Stimulated activated CD4-positive, alpha-beta T cell treated with anti-CD3 and anti-CD28 coated beads, Interleukin-1b, Interleukin-23, amount 100 ng/mL, for 1 hour (primary cell): ENCODE results near the gene CDH12.
"Not testable (repeated sequence)": the region's sequence is repeated elsewhere in the genome, so short reads cannot be mapped to it uniquely, and the experiment has no call there.

Experiments used
- DNase-seq, 2 donors: peaks; one replicate each; pipeline ENCODE4 v3.0.0-alpha.2; 2020; ENCODE audit warnings: low read depth in 2 of 2

Gene CDH12

DNA sequence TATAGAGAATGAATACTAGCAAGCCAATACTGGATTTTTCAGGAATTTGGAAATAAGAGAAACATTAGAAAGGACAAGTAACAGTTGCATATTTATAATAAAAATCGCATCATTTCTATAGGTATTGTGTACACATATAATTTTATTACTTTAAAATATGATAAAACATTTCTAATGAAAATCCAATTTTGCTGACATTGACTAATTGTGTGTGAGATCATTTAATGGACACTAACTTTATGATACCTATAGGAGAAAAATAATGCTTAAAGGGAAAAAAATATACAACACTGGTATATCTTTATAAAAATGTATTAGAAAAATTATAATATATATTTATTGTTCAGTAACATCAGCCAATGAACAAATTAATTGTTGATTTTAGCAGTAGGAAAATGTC, 557.3 kb downstream of the CDH12 start:
- no peak for DNase-seq

GRCh38 chr5:22293147-22293546, 560.0 kb downstream of the CDH12 start:
- DNase-seq = no peak

DNA sequence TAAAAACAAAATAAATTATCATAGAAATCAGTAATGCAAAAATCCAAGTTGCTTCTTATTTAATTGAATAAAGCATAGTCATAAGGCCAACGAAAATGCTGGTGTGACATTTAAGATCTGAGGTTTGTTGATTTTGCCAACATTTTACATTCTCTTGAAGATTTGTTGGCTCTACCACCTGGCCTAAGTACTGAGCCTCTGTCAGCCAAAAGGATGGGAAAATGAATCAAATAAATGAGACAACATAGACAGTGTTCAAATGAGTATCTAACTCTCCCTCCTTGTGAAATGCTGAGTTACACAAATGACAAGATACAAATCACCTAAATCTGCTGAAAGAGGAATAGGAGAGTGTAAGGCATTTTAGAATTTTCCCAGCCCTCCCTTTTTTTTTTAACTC, 575.0 kb downstream of the CDH12 start:
- DNase-seq = no peak

DNA sequence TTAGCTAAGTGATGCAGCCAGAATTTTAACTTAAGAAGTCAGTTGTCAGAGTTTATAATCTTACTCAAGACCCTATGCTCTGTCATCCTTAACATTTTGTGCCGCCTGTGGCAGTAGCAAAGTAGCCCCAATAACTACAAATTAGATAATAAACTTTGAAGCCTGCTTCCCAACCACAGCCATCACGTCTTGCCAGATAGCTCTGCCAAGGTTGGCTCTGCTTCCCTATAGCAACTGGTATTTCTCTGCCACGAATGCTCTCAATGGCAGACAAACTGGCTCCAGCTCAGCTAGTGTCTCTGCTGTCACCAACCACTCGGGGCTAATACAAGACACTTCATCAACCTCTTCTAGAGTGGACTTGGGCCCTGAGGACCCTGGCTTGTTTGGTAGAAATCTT, 576.1 kb downstream of the CDH12 start:
- DNase-seq = no peak

GRCh38 chr5:22265855-22266254, 587.3 kb downstream of the CDH12 start:
- DNase-seq = not testable (repeated sequence)

DNA sequence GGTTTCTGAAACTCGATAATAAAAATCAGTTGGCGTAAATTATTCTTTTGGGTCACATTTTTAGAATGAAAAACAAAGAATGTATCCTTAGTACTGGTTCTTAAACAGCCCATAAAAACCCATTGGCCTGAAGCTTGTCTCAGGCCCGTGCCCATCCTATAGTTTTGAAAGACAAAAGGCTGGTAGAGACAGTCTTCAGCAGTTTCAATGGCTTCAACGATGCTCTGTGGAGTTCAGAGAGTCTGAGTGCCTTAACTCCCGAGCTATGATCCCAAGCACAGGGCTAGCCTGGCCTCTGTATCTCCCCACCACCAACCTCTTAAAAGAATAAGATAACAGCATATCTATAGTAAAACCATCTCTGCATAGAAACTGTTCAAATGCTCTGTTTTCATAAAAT, 595.0 kb downstream of the CDH12 start:
- no peak for DNase-seq

DNA sequence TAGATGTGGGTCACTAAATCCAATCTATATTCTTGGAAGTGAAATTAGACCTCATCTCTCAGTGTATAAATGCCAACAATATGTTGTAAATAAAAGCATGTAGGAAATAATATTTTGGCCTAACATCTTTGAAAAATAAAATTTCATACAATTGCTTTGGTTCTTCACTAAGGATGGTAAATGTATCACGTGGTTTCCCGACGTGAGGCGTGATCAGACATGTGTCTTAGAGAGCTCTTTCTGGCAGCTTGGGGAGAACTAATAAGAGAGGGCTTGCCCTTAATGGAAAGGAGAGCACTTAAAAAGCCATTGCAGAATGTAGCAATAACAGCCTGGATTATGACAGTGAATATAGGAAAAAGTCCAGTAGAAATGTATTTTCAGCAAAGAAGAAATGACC, 602.6 kb downstream of the CDH12 start:
- DNase-seq = no peak

DNA sequence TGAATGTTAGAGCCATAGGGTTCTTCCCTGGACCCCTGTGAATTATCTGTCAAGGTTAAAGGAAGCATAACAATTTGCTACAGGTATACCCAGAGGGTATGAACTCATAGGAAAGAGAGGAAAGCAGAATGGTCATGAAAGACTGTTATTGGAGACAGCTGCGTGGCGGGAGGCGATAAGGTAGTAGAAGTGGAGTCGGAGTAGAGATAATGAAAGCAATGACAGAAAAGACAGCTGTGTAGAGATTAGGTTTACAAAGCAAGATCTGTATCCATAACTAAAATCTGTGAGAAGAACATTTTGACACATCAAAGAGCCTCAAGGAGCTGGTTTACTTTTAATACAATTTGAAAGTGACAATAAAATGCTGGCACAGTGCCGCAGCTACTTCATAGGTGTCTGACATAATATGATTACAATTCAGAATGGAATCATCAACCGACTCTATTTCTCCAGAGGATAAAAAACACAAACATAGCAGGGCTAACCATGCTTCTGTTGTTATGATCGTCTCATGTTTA, 603.9 kb downstream of the CDH12 start:
- DNase-seq = no peak

DNA sequence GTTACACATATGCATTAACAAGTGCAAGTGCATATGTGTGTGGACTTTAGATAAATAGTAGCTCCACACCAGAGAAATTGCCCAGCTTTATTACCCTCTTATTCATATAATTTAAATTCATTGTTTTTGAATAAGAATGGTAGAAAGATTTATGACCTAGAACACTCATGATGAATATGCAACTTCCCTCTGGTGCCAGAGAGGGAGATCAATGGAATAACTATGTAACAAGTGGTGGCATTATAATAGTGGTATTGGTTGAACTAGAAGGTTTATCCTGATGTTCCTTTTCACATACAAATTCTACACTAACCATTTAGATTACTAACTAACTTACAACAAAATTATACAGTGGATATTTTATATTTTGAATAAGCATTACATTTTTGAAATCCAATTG, 607.4 kb downstream of the CDH12 start:
- no peak for DNase-seq

DNA sequence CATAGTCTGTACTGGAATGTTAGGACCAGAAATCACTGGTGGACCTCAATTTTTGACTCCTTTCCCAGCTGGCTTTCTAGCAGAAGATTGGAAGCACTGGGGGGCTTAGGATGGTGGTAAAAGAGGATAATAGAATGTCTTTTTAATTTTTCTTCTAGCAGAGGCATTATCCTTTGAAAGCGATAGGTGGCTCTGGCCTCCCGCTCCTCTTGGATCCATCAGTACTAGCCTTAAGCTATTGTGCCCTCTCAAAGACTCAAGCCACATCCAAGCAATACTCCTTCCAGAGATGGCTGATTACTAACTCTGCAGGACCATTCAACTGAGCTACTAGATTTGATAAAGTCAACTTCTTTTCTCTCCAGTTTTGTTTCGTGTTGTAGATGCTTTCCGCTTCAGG, 610.6 kb downstream of the CDH12 start:
- no peak for DNase-seq

DNA sequence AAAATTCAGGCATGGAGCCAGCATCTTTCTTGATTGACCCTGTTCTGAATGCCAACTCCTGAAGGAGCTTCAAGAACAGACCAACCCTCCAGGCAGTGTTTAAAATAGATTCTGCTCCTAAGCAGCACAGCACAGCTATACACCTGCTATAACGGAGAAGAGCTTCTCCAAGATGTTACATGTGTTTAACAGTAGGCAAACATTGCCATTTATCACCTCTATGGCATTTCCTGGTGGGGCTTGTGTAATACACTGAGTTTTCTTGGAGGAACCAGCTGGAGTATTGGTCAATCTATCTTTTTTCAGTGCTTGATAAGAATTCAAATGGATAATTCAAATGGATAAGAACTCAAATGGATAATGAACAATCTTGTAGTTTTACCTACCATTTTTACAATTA, 615.1 kb downstream of the CDH12 start:
- DNase-seq = no peak

DNA sequence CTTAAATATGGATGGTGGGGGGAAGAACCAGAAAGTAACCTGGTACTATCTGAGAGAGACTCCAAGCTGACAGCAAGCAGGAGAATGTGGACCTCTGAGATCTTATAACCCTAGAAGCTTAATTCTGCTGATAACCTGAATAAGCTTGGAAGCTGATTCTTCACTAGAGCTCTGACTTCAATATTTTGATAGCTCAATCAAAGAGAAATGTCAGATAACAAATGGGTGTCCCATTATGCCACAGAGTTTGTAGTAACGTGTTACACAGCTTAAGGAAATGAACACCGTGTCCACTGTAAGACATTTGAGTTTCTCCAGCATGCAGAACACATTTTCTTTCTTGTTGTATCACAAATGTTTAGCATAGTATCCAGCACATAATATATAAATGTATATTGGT, 626.7 kb downstream of the CDH12 start:
- DNase-seq = no peak

DNA sequence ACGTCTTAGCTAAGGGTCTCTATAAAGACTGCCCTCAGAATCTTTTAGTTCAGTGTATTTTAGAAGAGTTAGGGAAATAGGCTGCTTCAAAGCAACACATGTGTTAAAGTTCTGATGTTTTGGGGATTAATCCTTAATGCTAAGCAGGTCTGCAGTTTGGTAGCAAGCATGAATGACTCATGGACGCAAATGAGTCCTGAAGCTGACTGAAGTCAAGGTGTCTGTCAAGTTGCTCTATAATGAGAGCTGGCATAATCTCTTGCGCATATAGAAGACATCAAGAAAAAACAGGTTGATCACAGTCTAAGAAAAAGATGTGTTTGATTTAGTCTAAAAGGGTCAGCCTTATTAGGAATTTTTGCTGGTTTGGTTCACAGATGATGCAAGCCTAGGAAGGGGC, 630.1 kb downstream of the CDH12 start:
- no peak for DNase-seq

- not testable (repeated sequence) for DNase-seq
Observed at GRCh38 chr5:22213703-22214495, 639.2 kb downstream of the CDH12 start.

- not testable (repeated sequence) for DNase-seq
Observed at GRCh38 chr5:22212254-22212991, 640.7 kb downstream of the CDH12 start.

DNA sequence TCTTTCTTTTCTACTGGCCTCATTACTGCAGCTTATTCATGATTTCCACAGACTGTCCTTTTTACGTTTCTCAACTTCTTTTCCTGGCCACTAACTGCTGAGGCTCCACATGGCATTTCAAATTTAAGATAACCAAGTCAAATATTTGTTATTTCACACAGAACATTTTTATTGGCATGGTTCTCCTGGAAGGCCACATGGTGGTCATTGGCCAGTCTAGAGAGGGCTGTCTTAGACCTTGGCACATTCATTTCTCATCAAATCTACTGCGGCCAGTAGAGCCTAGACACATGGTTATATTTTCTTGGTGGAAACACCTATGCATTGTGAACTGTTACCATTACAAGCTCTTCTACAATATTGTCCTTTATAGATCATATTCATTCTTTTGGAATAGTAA, 644.7 kb downstream of the CDH12 start:
- DNase-seq = not testable (repeated sequence)

- DNase-seq = not testable (repeated sequence)
Observed at GRCh38 chr5:22188651-22189050, 664.5 kb downstream of the CDH12 start.

- not testable (repeated sequence) for DNase-seq
Observed at GRCh38 chr5:22187632-22188228, 665.4 kb downstream of the CDH12 start.

- not testable (repeated sequence) for DNase-seq
Observed at GRCh38 chr5:22169226-22169625, 683.9 kb downstream of the CDH12 start.

GRCh38 chr5:22168704-22169103, 684.4 kb downstream of the CDH12 start:
- not testable (repeated sequence) for DNase-seq

DNA sequence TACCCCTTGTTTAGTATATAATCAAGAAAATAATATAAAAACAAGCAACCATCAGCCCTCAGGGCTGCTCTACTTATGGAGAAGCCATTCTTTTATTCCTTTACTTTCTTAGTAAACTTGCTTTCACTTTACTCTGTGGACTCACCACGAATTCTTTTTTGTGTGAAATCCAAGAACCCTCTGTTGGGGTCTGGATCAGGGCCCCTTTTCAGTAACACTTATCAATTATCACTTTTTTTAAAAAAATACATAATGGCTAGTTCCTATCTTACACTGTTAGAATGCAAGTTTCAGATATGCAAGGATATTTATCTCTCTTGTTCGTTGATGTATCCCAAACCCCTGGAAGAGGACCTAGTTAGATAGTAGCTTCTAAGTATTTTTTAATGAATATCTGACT, 687.2 kb downstream of the CDH12 start:
- not testable (repeated sequence) for DNase-seq

DNA sequence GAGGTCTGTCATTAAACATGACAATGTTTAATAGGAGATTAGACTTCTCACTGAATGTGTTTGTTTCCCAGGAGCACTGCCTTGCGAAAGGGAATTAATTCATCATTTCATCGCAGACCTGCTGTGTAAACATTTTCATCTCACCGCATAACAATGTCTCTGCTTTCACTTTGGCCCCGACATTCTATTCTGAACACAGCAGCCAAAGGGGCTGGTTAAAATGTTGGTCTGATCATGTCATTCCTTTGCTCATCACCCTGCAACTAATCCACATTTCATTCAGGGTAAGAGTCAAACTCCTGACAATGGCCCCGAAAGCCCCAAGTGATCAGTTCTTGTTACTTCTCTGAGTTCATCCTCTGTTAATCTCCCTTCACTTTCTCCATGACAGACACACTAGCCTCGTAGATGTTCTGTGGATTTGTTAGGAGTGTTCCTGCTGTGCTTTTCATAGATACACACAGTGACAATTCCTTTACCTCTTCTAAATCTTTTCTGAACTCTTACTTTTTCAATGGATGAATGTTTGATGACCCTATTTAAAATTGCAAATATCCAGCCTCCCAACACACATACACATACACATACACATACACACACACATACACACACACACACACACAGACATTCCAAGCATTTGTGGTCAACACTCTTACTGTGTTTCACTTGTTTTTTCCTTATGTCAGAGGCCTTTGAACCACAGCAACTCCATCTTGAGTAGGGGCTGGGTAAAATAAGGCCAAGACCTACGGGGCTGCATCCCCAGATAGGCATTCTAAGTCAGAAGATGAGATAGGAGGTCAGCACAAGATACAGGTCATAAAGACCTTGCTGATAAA, 688.0 kb downstream of the CDH12 start:
- not testable (repeated sequence) for DNase-seq
